ENCODE results near the gene MYO15A.

DNA sequence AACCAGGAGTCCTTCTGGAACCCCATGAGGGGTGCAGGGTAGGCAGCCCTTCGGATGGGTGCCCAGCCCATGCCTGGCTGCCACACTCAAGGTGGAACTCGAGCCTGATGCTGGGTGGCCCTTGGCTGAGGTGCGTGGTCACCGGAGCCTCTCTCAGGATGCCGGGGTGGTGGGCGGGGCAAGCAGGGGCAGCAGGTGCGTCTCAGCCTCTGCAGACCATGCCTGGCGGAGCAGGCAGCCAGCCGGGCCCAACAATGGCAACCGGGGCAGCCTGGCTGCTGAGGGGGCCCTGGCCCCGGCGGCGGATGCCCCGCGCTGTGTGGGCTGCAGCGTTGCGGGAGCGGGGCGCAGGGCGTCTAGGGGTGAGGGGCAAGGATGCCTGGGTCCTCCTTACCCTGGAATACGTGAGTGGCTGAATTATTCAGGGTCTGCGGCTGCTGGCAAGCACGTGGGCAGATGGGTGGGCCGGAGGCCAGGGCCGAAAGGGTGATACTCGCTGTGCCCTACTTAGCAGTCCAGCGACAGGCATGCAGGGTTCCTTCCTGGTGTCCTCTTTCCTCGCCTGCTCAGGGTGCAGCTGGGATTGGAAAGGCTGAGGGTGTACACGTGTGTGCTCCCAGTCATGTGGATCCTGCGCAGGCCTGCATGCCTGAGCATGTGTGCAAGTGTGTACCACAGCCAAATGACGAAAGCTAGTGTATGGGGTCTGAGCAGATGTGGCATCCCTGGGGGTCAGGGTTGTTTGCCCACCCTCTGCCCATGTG is 14.6 kb downstream of the MYO15A start:
- TF ChIP-seq, protein P1, sequence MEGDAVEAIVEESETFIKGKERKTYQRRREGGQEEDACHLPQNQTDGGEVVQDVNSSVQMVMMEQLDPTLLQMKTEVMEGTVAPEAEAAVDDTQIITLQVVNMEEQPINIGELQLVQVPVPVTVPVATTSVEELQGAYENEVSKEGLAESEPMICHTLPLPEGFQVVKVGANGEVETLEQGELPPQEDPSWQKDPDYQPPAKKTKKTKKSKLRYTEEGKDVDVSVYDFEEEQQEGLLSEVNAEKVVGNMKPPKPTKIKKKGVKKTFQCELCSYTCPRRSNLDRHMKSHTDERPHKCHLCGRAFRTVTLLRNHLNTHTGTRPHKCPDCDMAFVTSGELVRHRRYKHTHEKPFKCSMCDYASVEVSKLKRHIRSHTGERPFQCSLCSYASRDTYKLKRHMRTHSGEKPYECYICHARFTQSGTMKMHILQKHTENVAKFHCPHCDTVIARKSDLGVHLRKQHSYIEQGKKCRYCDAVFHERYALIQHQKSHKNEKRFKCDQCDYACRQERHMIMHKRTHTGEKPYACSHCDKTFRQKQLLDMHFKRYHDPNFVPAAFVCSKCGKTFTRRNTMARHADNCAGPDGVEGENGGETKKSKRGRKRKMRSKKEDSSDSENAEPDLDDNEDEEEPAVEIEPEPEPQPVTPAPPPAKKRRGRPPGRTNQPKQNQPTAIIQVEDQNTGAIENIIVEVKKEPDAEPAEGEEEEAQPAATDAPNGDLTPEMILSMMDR (conservative IDR thresholded peaks at IDR 0.05; ENCODE audit: low read depth, low read length), result no peak
- TF ChIP-seq EZH2 (IDR thresholded peaks at IDR 0.05; ENCODE audit: borderline replicate concordance, low read depth, low read length, poor library complexity, severe bottlenecking), result no peak
